Cortex of kidney (tissue), 1 donor: Measurements from ENCODE around the gene NDUFS5.
"Not testable (repeated sequence)": the region's sequence is repeated elsewhere in the genome, so short reads cannot be mapped to it uniquely, and the experiment has no call there.

Source experiments
- DNase-seq: peaks from one replicate; lab custom pipeline; 2025; lab: John Stamatoyannopoulos, UW

Gene NDUFS5

GRCh38 chr1:39063775-39064174, 37.6 kb downstream of the NDUFS5 start:
- no peak for DNase-seq

- no peak for DNase-seq
These were observed 39.4 kb downstream of the NDUFS5 start for GRCh38 chr1:39065542-39065941.

- not testable (repeated sequence) for DNase-seq
These were observed 42.1 kb downstream of the NDUFS5 start for GRCh38 chr1:39068227-39068626.

GRCh38 chr1:39071557-39071956, 45.4 kb downstream of the NDUFS5 start:
- not testable (repeated sequence) for DNase-seq

GRCh38 chr1:39076127-39076798, 50.1 kb downstream of the NDUFS5 start:
- DNase-seq = no peak

- no peak for DNase-seq
These were observed 50.6 kb downstream of the NDUFS5 start for GRCh38 chr1:39076799-39077148.

- DNase-seq = no peak
These were observed 54.2 kb downstream of the NDUFS5 start for GRCh38 chr1:39080269-39080826.

GRCh38 chr1:39080831-39081270, 54.7 kb downstream of the NDUFS5 start:
- no peak for DNase-seq

GRCh38 chr1:39081271-39082009, 55.3 kb downstream of the NDUFS5 start:
- DNase-seq = no peak

GRCh38 chr1:39082010-39082799, 56.1 kb downstream of the NDUFS5 start:
- no peak for DNase-seq

GRCh38 chr1:39082811-39083576, 56.8 kb downstream of the NDUFS5 start:
- no peak for DNase-seq

GRCh38 chr1:39084191-39084590, 58.0 kb downstream of the NDUFS5 start:
- DNase-seq = no peak
